GM18870 (cell line): ENCODE measurements around the gene C16orf46.

ENCODE experiments used
- ATAC-seq: cut with Tn5 transposase; IDR thresholded peaks from one replicate; pipeline ENCODE4 v1.9.1; 2021; ENCODE audit warnings: moderate library complexity; ENCODE audit not compliant: unreplicated experiment

C16orf46 gene

GRCh38 chr16:81018496-81018895 lies 58.5 kb downstream of the C16orf46 start:
- no peak for ATAC-seq

GRCh38 chr16:81014672-81015071 lies 62.4 kb downstream of the C16orf46 start:
- ATAC-seq: no peak

- no peak for ATAC-seq
Observed at GRCh38 chr16:81012974-81013373, 64.1 kb downstream of the C16orf46 start.
